Central memory CD8-positive, alpha-beta T cell (primary cell): ENCODE data around the gene MASP1.
"Not testable (repeated sequence)": the region's sequence is repeated elsewhere in the genome, so short reads cannot be mapped to it uniquely, and the experiment has no call there.

Source experiments
- ATAC-seq: fragments of 150-1000 bp; cut with Tn5 transposase; replicated peaks from 2 replicates; pipeline ENCODE4 v1.10.0; 2022; ENCODE audit warnings: mild to moderate bottlenecking, moderate FRiP score, moderate number of reproducible peaks; ENCODE audit not compliant: poor library complexity, severe bottlenecking; ENCODE audit errors: extremely low read depth
- DNase-seq, 2 donors: peaks; one replicate each; pipeline ENCODE4 v3.0.0; 2021; ENCODE audit warnings: low spot score in 2 of 2
- H3K27ac Mint-ChIP-seq: one replicate; pipeline ENCODE4 v1.8.0; 2022; ENCODE audit warnings: low read depth, mild to moderate bottlenecking, moderate library complexity, mixed read lengths
- H3K27me3 Mint-ChIP-seq: one replicate; pipeline ENCODE4 v1.8.0; 2022; ENCODE audit warnings: mixed read lengths
- H3K36me3 Mint-ChIP-seq: one replicate; pipeline ENCODE4 v1.8.0; 2022; ENCODE audit warnings: mild to moderate bottlenecking, moderate library complexity, mixed read lengths; ENCODE audit not compliant: insufficient read depth
- H3K4me1 Mint-ChIP-seq: one replicate; pipeline ENCODE4 v1.8.0; 2022; ENCODE audit warnings: mixed read lengths
- H3K4me3 Mint-ChIP-seq: one replicate; pipeline ENCODE4 v1.8.0; 2022; ENCODE audit warnings: mild to moderate bottlenecking, moderate library complexity, mixed read lengths
- H3K9me3 Mint-ChIP-seq: one replicate; pipeline ENCODE4 v1.8.0; 2022; ENCODE audit warnings: mixed read lengths

The MASP1 gene

DNA sequence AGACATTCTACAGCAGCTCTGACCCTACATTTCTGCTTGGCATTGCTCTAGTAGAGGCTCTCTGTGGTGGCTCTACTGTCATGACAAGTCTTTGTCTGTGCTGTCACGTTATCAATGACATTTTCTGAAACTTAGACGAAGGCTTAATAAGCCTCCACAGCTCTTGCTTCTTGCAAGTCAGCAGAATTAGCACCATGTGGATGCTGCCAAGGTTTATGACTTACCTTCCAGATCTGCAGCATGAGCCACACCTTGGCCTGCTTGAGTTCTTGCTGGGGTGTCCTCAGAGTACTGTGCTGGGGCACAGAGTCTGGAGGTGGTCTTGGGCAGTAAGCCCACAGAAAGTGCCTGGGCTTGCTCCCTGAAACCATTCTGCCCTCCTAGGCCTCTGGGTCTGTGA lies 84.5 kb downstream of the MASP1 start:
- H3K4me3 Mint-ChIP-seq = no peak overlapping the region
- H3K36me3 Mint-ChIP-seq = no peaks in the 10 kb centered on the region
- H3K27me3 Mint-ChIP-seq = peaks cover 43% of the 10 kb centered on the region

DNA sequence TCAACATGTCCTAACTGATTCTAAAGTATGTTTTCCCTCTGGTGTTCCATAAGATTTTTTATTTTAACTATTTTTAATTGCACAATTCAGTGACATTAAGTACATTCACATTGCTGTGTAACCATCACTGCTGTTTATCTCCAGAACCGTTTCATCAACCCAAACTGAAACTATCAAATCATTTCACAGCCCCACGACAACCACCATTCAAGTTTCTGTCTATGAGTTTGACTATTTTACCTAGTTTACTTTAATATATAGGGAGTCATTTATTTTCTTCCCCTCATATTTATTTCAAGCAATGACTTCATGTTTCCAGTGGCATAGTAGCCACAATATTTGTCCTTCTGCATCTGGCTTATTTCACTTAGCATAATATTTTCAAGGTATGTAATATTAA lies 85.9 kb downstream of the MASP1 start:
- Mint-ChIP-seq H3K9me3 (no peaks in the 10 kb centered on the region), H3K27me3 (peaks cover 50% of the 10 kb centered on the region), H3K4me1 (no peaks in the 10 kb centered on the region), H3K4me3 (no peak overlapping the region), H3K27ac (no peak overlapping the region), H3K36me3 (no peaks in the 10 kb centered on the region)
- no peak for DNase-seq
- no peak for ATAC-seq

More for the DNA sequence above, 84.5 kb downstream of the MASP1 start:
- no peaks in the 10 kb centered on the region for H3K4me1 Mint-ChIP-seq
- no peak overlapping the region for H3K27ac Mint-ChIP-seq
- DNase-seq (no peak), ATAC-seq (no peak)
- H3K9me3 Mint-ChIP-seq = no peaks in the 10 kb centered on the region

DNA sequence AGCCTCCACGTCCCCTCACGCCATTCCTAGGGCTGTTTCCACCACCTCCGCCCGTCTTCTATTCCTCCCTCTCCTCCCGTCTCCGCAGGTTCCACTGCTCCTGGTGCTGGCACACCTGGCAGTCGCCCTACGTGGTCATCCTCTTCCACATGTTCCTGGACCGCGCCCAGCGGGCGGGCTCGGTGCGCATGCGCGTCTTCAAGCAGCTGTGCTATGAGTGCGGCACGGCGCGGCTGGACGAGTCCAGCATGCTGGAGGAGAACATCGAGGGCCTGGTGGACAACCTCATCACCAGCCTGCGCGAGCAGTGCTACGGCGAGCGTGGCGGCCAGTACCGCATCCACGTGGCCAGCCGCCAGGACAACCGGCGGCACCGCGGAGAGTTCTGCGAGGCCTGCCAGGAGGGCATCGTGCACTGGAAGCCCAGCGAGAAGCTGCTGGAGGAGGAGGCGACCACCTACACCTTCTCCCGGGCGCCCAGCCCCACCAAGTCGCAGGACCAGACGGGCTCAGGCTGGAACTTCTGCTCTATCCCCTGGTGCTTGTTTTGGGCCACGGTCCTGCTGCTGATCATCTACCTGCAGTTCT lies 92.0 kb downstream of the MASP1 start:
- DNase-seq, ATAC-seq, H3K36me3 Mint-ChIP-seq, H3K9me3 Mint-ChIP-seq, H3K4me3 Mint-ChIP-seq, H3K27ac Mint-ChIP-seq, H3K4me1 Mint-ChIP-seq: not testable (repeated sequence)
- peaks cover 57% of the 10 kb centered on the region for H3K27me3 Mint-ChIP-seq

DNA sequence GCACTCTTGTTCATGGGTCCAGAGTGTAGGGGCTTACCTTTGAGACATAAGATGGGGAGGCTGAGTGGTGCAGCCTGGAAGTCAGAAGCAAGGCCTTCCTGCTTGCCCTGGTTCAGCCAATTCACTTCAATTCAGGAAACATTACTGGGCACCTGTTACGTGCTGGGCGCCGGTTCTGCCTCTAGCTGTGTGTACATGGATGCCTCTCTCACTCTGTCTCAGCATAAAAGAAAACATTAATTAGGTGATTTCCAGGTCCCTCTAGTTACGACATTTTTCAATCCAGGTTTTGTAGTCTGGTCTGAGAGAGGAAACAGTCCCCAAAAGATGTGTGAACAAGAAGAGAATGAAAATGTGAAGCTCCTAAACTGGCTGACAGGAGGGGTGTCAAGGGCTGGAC lies 93.0 kb downstream of the MASP1 start:
- ATAC-seq (no peak), DNase-seq (no peak)
- H3K4me3 Mint-ChIP-seq = no peak overlapping the region
- no peaks in the 10 kb centered on the region for H3K36me3 Mint-ChIP-seq
- no peak overlapping the region for H3K27ac Mint-ChIP-seq
- H3K9me3 Mint-ChIP-seq = no peaks in the 10 kb centered on the region
- no peaks in the 10 kb centered on the region for H3K4me1 Mint-ChIP-seq
- peaks cover 58% of the 10 kb centered on the region for H3K27me3 Mint-ChIP-seq

DNA sequence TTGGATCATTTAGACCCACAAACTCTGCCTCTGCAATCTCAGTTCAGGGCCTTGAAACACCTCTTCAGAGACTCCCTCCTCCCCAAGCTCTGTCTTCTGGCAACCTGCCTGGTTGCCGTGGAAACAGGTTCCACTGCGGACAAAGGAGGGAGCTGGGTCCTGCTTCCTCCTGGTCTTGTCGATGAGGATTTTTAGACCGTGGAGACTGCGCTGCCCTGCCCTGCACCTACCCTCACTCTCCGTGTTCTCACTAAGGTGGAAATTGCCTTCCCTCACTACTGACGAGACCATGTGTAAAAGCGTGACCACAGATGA lies 94.2 kb downstream of the MASP1 start, which contains the start of gene RTP1:
Gene RTP1, plus strand, starts transcription at position 152 of the 315 bp plus-strand sequence. Its CDS starts 30 bp downstream, at position 182.
- Mint-ChIP-seq H3K4me3 (no peak within 1 kb of the TSS), H3K9me3 (no peaks in the 10 kb centered on the region), H3K27me3 (peaks cover 47% of the 10 kb centered on the region), H3K36me3 (no peaks in the 10 kb centered on the region), H3K27ac (no peak within 1 kb of the TSS), H3K4me1 (no peaks in the 10 kb centered on the region)
- no peak for ATAC-seq
- DNase-seq = no peak

DNA sequence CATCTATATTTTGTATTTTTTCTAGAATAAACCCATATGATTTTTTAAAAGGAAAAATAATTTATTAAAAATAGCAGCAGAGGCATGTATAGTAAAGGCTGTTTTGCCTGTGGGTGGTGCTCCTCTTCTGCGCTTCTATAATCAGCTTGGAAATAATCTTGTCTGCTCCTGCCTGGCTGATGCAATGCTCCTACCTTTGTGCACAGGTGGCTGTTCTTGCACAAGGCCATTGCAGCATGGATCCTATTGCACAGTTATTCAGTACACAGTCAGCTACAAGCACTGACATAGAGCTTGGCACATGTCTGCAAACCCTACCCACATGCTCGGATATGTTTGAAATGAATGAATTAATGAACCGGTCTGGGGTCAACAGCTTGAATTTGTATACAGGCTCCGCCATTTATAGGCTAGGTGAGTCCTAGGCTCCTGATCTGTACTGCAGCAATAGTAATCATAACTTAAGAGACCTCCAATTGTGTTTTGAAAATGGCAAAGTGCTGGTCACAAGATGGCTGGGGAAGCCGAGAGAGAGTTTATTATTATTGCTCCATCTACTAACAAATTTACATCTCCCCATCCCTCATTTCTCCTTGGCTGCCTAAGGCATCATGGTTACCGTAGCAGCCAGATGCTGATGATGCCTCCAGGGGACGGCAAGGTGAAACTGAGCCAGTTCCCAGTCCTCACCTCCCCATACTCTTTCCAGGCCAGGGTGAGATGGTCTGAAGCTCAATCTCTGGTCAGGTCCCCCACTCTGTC lies 94.8 kb downstream of the MASP1 start:
- Mint-ChIP-seq H3K4me3 (no peak overlapping the region), H3K27ac (no peak overlapping the region), H3K36me3 (no peaks in the 10 kb centered on the region), H3K9me3 (no peaks in the 10 kb centered on the region), H3K27me3 (peaks cover 48% of the 10 kb centered on the region), H3K4me1 (no peaks in the 10 kb centered on the region)
- no peak for ATAC-seq
- no peak for DNase-seq

DNA sequence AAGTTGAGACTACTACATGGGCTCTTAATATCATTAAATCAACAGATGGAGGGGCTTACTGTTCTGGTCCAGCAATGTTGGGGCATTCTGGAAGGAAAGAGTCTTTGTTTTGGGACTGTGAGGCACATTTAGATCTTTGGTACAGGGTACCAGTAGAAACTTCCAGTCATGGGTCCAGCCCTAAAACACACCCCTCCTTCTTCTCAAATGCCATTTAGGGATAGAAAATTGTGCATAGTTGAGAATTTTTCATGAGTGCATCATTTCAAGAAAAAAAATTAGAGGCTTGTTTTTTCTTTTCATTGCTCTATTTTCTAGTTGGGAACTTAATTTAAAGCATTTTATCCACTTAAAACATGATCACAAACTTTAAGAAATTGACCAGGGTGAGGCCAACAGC lies 98.4 kb downstream of the MASP1 start:
- no peak overlapping the region for H3K4me3 Mint-ChIP-seq
- H3K4me1 Mint-ChIP-seq = peaks cover 4% of the 10 kb centered on the region
- H3K36me3 Mint-ChIP-seq = no peaks in the 10 kb centered on the region
- DNase-seq = no peak
- H3K9me3 Mint-ChIP-seq = no peaks in the 10 kb centered on the region
- no peak overlapping the region for H3K27ac Mint-ChIP-seq
- H3K27me3 Mint-ChIP-seq = peaks cover 69% of the 10 kb centered on the region
- ATAC-seq = no peak

DNA sequence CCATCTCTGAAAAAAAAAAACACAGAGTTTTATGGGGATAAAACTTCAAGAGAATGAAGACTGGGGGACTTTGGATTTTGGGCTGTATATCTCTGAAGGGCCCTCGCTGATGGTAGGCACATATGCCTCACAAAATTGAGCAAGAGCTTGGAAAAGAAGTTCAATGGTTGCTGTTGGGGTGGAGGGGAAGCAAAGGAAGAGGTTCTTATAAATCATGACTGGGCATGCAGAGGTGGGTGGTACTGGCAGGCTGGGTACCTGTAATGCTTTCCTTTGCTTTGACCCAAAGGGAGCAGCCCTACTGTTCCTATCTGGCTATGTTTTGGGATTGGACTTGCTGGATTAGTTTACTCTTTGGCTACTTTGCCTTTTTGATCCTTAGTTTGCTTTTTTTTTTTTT lies 100.3 kb downstream of the MASP1 start:
- ATAC-seq (no peak), DNase-seq (no peak)
- no peak overlapping the region for H3K4me3 Mint-ChIP-seq
- peaks cover 66% of the 10 kb centered on the region for H3K27me3 Mint-ChIP-seq
- no peak overlapping the region for H3K27ac Mint-ChIP-seq
- no peaks in the 10 kb centered on the region for H3K36me3 Mint-ChIP-seq
- H3K9me3 Mint-ChIP-seq = no peaks in the 10 kb centered on the region
- peaks cover 4% of the 10 kb centered on the region for H3K4me1 Mint-ChIP-seq

DNA sequence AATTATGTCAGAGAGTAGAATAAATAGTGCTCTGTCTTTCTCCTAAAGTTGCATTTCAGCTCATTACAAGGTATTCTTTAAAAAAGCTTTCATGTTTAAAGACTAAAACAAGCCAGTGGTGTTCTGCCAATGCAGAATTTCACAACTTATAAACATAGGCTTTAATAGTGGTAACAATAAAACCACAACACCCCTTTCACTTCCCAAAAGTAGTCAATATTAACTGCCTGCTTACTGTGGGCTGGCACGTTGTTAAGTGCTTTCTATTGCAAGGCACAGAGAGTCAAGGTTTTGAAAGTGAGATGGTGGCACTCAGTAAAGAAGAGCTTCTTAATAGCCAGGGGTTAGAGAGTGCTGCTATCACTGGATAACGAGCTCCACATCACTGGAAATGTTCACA lies 102.6 kb downstream of the MASP1 start:
- DNase-seq (no peak), ATAC-seq (no peak)
- peaks cover 4% of the 10 kb centered on the region for H3K4me1 Mint-ChIP-seq
- no peaks in the 10 kb centered on the region for H3K36me3 Mint-ChIP-seq
- peaks cover 49% of the 10 kb centered on the region for H3K27me3 Mint-ChIP-seq
- H3K27ac Mint-ChIP-seq = no peak overlapping the region
- no peak overlapping the region for H3K4me3 Mint-ChIP-seq
- no peaks in the 10 kb centered on the region for H3K9me3 Mint-ChIP-seq

DNA sequence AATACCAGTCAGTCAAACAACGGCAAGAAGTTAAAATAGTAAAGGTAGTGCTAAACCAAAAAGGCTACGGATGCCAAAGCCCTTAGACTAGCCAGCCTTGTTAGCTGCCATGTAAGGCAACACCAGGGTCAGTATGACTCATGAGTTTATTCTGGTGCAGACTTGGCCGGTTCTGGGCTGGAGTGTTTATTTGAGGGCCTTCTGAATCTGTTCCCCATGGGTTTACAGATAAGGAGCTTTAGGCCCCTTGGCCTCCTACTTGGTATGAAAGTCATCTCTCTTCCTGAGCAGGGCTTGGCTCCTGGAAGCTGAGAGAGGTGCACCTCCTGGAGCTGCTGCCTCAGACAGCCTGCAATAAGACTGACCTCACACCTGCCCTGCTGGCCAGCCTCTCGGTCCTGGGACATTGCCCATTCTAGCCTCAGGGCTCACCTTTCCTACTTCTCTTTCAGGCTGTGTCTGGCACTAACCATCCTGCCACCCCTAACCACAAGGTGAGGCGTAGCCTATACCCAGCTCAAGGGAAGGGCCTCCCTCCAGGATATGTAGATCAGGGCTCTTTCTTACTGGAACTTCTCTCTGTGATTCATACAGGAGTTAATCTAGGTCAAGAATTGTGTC lies 104.6 kb downstream of the MASP1 start:
- Mint-ChIP-seq H3K4me3 (no peak overlapping the region), H3K27me3 (peaks cover 55% of the 10 kb centered on the region), H3K4me1 (peaks cover 4% of the 10 kb centered on the region), H3K27ac (no peak overlapping the region), H3K9me3 (no peaks in the 10 kb centered on the region), H3K36me3 (no peaks in the 10 kb centered on the region)
- DNase-seq = no peak
- ATAC-seq = no peak

DNA sequence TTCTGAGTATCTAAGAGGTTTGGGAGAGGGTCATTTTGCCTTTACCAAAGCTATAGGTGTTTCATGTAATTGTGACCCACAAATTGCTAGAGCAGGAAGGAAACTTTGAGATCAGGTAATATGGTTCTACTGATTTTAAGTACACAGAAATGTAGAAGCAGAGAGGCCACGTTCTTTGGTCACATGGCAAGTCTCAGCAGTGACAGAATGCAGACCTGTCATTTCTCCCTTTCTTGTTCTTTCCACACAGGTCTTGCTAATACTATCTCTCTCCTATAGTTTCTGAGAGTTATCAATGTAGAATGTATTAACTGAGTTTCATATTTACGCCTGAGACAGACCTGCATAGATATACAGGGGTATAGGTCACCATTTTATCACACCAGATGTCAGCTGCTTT lies 105.2 kb downstream of the MASP1 start:
- no peak overlapping the region for H3K27ac Mint-ChIP-seq

DNA sequence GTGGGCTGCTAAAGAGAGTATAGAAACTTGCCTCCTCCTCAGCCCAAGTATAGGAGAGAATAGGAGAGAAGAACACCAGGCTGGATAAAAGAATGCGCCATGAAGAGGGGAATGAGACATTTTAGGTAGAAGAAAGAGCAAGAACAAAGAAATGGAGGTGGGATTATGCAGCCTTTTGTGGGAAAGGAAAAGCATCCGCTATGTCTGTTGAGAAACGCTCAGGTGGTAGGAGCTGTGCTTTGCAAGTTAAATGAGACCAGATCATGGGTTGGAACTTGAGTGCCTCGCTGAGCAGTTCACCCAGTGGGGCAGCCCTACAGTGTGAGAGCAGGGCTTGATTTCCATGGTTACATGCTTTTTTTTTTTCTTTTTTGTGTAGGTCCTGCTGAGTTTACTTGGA lies 105.8 kb downstream of the MASP1 start:
- Mint-ChIP-seq H3K9me3 (no peaks in the 10 kb centered on the region), H3K4me3 (no peak overlapping the region), H3K27me3 (peaks cover 55% of the 10 kb centered on the region), H3K36me3 (no peaks in the 10 kb centered on the region), H3K27ac (no peak overlapping the region), H3K4me1 (peaks cover 4% of the 10 kb centered on the region)
- DNase-seq (no peak), ATAC-seq (no peak)

More for the DNA sequence above, 105.2 kb downstream of the MASP1 start:
- peaks cover 4% of the 10 kb centered on the region for H3K4me1 Mint-ChIP-seq
- ATAC-seq = no peak
- no peaks in the 10 kb centered on the region for H3K9me3 Mint-ChIP-seq
- H3K27me3 Mint-ChIP-seq = peaks cover 55% of the 10 kb centered on the region
- H3K4me3 Mint-ChIP-seq = no peak overlapping the region
- no peaks in the 10 kb centered on the region for H3K36me3 Mint-ChIP-seq
- DNase-seq = no peak
